Mesendoderm (in vitro differentiated cells): ENCODE measurements around the gene CDK3.

Source experiments
- DNase-seq: peaks from one replicate; pipeline ENCODE4 v3.0.0; 2013
- H2AK5ac ChIP-seq: 2 replicates; pipeline ENCODE4 v1.6.1; 2013; ENCODE audit warnings: low read length, inconsistent platforms
- H2BK120ac ChIP-seq: 2 replicates; pipeline ENCODE4 v1.6.1; 2013; ENCODE audit warnings: low read depth, mild to moderate bottlenecking, low read length, moderate library complexity, mixed read lengths
- H2BK15ac ChIP-seq: replicated peaks from 2 replicates; pipeline ENCODE4 v1.6.1; 2013; ENCODE audit warnings: low read depth, mild to moderate bottlenecking, moderate library complexity
- H2BK5ac ChIP-seq: 2 replicates; pipeline ENCODE4 v1.6.1; 2013; ENCODE audit warnings: low read length, inconsistent platforms
- H3K18ac ChIP-seq: 2 replicates; pipeline ENCODE4 v1.6.1; 2013; ENCODE audit warnings: mild to moderate bottlenecking, low read length, mixed read lengths
- H3K23ac ChIP-seq: one replicate; pipeline ENCODE4 v1.6.1; 2013; ENCODE audit warnings: low read length
- H3K27ac ChIP-seq: 2 replicates; pipeline ENCODE4 v1.5.1; 2013; ENCODE audit warnings: low read depth, mild to moderate bottlenecking, inconsistent platforms, low read length, moderate library complexity
- H3K27me3 ChIP-seq: 2 replicates; pipeline ENCODE4 v1.6.1; 2013; ENCODE audit warnings: low read length, control low read depth, mild to moderate bottlenecking, inconsistent platforms; ENCODE audit not compliant: insufficient read depth, poor library complexity
- H3K36me3 ChIP-seq: 2 replicates; pipeline ENCODE4 v1.6.1; 2013; ENCODE audit warnings: low read length, inconsistent platforms; ENCODE audit not compliant: control insufficient read depth, insufficient read depth
- H3K4ac ChIP-seq: one replicate; pipeline ENCODE4 v1.6.1; 2013; ENCODE audit warnings: low read depth, mild to moderate bottlenecking, low read length, moderate library complexity
- H3K4me1 ChIP-seq: 2 replicates; pipeline ENCODE4 v1.6.1; 2013; ENCODE audit warnings: low read depth, low read length, inconsistent platforms; ENCODE audit not compliant: control insufficient read depth
- H3K4me2 ChIP-seq: 2 replicates; pipeline ENCODE4 v1.6.1; 2013; ENCODE audit warnings: low read length
- H3K4me3 ChIP-seq: 2 replicates; pipeline ENCODE4 v1.5.1; 2013; ENCODE audit warnings: mild to moderate bottlenecking, low read length
- H3K56ac ChIP-seq: one replicate; pipeline ENCODE4 v1.6.1; 2013; ENCODE audit warnings: low read length
- H3K79me1 ChIP-seq: 2 replicates; pipeline ENCODE4 v1.6.1; 2013; ENCODE audit warnings: low read length, inconsistent platforms
- H3K79me2 ChIP-seq: 2 replicates; pipeline ENCODE4 v1.6.1; 2013; ENCODE audit warnings: mild to moderate bottlenecking, low read length; ENCODE audit not compliant: control insufficient read depth, insufficient read depth
- H3K9ac ChIP-seq: 2 replicates; pipeline ENCODE4 v1.6.1; 2013; ENCODE audit warnings: low read length, inconsistent platforms
- H4K5ac ChIP-seq: one replicate; pipeline ENCODE4 v1.6.1; 2013; ENCODE audit warnings: low read length
- H4K8ac ChIP-seq: one replicate; pipeline ENCODE4 v1.6.1; 2013; ENCODE audit warnings: low read depth, mild to moderate bottlenecking, control low read depth, low read length, moderate library complexity
- WGBS: extraction: QIAGEN DNeasy Blood & Tissue Kit; methylation state at CpG from one replicate; pipeline ENCODE4 v1.1.7; 2013; ENCODE audit warnings: low lambda C conversion rate, missing lambda C conversion rate; ENCODE audit not compliant: insufficient coverage; ENCODE audit errors: extremely low coverage; 5-methylcytosine and 5-hydroxymethylcytosine counted together

The CDK3 gene

DNA sequence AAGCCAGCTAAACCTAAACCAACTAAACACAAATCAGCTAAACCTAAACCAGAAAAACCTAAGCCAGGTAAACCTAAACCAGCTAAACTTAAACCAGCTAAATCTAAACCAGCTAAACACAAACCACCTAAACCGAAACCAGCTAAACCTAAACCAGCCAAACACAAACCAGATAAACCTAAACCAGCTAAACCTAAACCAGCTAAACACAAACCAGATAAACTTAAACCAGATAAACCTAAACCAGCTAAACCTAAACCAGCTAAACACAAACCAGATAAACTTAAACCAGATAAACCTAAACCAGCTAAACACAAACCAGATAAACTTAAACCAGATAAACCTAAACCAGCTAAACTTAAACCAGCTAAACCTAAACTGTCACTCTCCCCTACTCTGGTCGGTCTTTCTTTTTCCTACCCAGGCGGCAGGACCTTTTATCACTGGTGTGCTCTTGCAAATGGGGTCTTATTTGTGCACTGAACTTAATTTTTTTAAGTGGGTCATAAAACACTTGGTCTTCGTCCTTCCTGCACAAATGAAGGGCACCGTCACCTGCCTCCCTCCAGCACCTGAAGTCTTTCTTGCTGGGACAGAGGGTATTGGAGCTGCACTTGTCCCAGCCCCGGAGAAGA lies 19.3 kb downstream of the CDK3 start:
- H2BK120ac ChIP-seq, result no peak overlapping the region
- H3K4ac ChIP-seq, result no peak overlapping the region
- H3K56ac ChIP-seq, result no peak overlapping the region
- no peaks in the 10 kb centered on the region for H3K79me2 ChIP-seq
- H4K5ac ChIP-seq, result no peak overlapping the region
- H3K27me3 ChIP-seq, result no peaks in the 10 kb centered on the region
- no peak overlapping the region for H3K23ac ChIP-seq
- no peaks in the 10 kb centered on the region for H3K36me3 ChIP-seq
- no peaks in the 10 kb centered on the region for H3K4me1 ChIP-seq
- H3K27ac ChIP-seq, result no peak overlapping the region
- H2BK15ac ChIP-seq, result no peak overlapping the region
- H3K79me1 ChIP-seq, result no peaks in the 10 kb centered on the region
- WGBS, result no CpG with 5 or more reads among the region's 6 CpGs
- no peak overlapping the region for H3K4me3 ChIP-seq
- no peak overlapping the region for H3K9ac ChIP-seq
- no peak for DNase-seq
- H3K18ac ChIP-seq, result no peak overlapping the region
- H2AK5ac ChIP-seq, result no peak overlapping the region
- H2BK5ac ChIP-seq, result no peak overlapping the region
- H4K8ac ChIP-seq, result no peak overlapping the region
- no peak overlapping the region for H3K4me2 ChIP-seq

DNA sequence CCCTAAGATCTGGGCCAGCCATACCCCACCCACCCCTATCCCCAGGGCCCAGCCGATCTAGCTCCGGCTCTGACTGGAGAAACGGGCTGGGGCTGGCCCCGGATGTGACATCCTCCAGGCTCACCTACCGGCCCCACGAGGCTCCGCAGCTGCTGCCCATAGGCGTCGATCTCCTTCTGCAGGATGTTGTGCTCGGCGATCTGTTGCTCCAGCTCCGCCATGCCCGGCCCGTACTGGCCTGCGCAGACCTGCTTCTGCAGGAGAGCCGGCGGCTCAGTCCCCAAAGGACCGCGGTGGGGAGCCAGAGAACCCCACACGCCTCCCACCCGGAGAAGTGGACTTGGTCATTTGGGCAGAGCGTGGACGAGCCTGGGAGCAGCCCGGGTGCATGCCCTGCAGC lies 21.6 kb downstream of the CDK3 start:
- Histone ChIP-seq H3K4ac (no peak overlapping the region), H3K23ac (no peak overlapping the region), H3K79me2 (no peaks in the 10 kb centered on the region), H3K9ac (no peak overlapping the region), H4K5ac (no peak overlapping the region), H3K4me3 (no peak overlapping the region), H2BK5ac (no peak overlapping the region), H2BK120ac (no peak overlapping the region), H3K27ac (no peak overlapping the region), H3K4me1 (no peaks in the 10 kb centered on the region), H4K8ac (no peak overlapping the region), H2AK5ac (no peak overlapping the region), H3K4me2 (no peak overlapping the region), H3K27me3 (no peaks in the 10 kb centered on the region), H2BK15ac (no peak overlapping the region), H3K36me3 (no peaks in the 10 kb centered on the region), H3K18ac (no peak overlapping the region), H3K56ac (no peak overlapping the region), H3K79me1 (no peaks in the 10 kb centered on the region)
- WGBS, result no CpG with 5 or more reads among the region's 24 CpGs
- no peak for DNase-seq

DNA sequence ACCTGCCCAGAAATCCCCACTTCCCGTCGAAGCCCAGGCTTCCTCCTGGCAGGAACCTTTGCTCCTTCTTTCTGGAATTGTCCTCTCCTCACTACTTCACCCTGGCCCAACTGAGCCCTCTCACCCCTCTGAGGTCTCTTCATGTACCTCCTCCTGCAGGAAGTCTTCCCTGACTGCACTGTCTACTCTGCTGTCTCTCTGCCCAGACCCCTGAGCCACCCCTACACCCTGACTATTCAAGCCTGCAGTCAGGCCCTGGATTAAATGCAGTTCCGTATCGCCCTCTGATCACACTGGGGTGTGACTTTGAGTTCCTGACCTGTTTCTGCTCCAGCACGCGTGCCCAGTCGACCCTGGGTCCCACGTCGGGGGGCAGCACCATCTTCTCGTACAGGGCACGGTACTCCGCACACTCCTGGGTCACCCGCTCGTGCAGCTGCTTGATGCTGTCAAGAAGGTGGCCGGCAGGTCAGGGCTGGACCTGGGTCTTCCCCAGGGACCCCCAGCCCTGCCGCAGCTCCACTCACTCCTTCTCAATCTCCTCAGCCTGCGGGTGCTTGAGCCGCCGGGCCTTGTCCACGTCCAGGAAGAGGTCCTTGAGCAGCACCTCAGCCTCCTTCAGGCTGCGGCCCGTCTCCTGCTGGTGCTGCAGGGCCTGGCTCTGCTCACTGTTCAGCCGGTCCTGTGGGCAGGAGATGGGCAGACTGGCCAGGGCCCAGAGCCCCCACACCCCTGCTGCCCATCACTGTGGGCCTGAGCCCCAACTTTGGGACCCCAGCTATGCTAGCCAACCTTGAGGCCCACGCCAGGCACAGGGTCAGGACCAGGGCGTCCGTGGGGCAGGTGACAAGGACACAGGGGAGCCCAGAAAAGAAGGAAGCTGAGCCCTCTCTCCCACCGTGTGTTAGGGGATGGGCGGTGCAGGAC lies 22.6 kb downstream of the CDK3 start:
- Histone ChIP-seq H4K5ac (no peak overlapping the region), H3K9ac (no peak overlapping the region), H2BK5ac (no peak overlapping the region), H3K23ac (no peak overlapping the region), H3K4me1 (no peaks in the 10 kb centered on the region), H3K4me2 (no peak overlapping the region), H3K56ac (no peak overlapping the region), H3K27ac (no peak overlapping the region), H2BK15ac (no peak overlapping the region), H3K27me3 (no peaks in the 10 kb centered on the region), H3K4ac (no peak overlapping the region), H3K18ac (no peak overlapping the region), H3K36me3 (no peaks in the 10 kb centered on the region), H2AK5ac (no peak overlapping the region), H3K79me2 (no peaks in the 10 kb centered on the region), H2BK120ac (no peak overlapping the region), H4K8ac (no peak overlapping the region), H3K4me3 (no peak overlapping the region), H3K79me1 (no peaks in the 10 kb centered on the region)
- DNase-seq, result no peak
- no CpG with 5 or more reads among the region's 28 CpGs for WGBS

DNA sequence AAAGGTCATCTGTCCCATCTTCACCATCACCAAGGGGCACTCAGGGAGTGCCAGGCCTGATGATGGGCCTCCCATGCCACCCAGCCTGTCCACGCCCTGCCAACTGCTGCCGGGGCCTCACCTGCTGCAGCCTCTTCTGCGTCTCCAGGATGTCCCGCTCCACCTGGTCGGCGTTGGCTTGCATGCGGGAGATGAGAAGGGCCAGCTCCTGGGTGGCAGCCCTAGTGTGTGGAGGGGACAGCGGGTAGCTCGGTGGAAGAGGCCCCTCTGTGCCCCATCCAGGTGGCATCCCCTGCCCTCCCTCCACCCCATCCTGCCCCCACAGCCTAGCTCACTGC lies 23.2 kb downstream of the CDK3 start:
- no CpG with 5 or more reads among the region's 9 CpGs for WGBS
- Histone ChIP-seq H3K9ac (no peak overlapping the region), H2AK5ac (no peak overlapping the region), H3K36me3 (no peaks in the 10 kb centered on the region), H3K27me3 (no peaks in the 10 kb centered on the region), H3K4me3 (no peak overlapping the region), H3K4me1 (no peaks in the 10 kb centered on the region), H3K4ac (no peak overlapping the region), H3K56ac (no peak overlapping the region), H2BK15ac (no peak overlapping the region), H3K4me2 (no peak overlapping the region), H3K79me2 (no peaks in the 10 kb centered on the region), H2BK5ac (no peak overlapping the region), H3K18ac (no peak overlapping the region), H3K27ac (no peak overlapping the region), H2BK120ac (no peak overlapping the region), H3K79me1 (no peaks in the 10 kb centered on the region), H4K8ac (no peak overlapping the region), H4K5ac (no peak overlapping the region), H3K23ac (no peak overlapping the region)
- no peak for DNase-seq

DNA sequence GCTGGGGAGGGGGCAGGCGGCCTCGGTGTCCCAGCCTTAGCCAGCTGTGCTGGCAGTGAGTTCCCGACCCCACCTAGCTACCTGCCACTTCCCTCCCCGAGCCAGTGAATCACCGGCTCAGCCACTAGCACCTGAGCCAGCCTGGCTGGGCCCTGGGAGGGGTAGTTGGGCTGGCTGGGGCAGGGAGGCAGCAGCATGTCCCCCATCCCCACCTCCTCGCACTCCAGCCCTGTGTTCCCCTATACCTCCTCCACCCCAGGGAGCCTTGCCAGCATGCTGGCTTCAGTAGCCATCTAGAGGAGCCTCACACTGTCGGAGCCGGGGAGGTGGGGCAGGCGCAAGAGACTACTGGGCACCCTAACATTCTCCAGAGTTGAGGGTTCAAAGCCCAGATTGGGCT lies 23.7 kb downstream of the CDK3 start:
- WGBS, result no CpG with 5 or more reads among the region's 9 CpGs
- H3K56ac ChIP-seq, result no peak overlapping the region
- H3K36me3 ChIP-seq, result no peaks in the 10 kb centered on the region
- no peak overlapping the region for H3K23ac ChIP-seq
- no peak overlapping the region for H3K27ac ChIP-seq
- H3K4ac ChIP-seq, result no peak overlapping the region
- H4K5ac ChIP-seq, result no peak overlapping the region
- H3K4me1 ChIP-seq, result no peaks in the 10 kb centered on the region
- H2BK120ac ChIP-seq, result no peak overlapping the region
- no peaks in the 10 kb centered on the region for H3K27me3 ChIP-seq
- no peak overlapping the region for H3K9ac ChIP-seq
- H2AK5ac ChIP-seq, result no peak overlapping the region
- H4K8ac ChIP-seq, result no peak overlapping the region
- H3K4me2 ChIP-seq, result no peak overlapping the region
- DNase-seq, result no peak
- no peak overlapping the region for H2BK5ac ChIP-seq
- no peaks in the 10 kb centered on the region for H3K79me1 ChIP-seq
- H3K18ac ChIP-seq, result no peak overlapping the region
- no peaks in the 10 kb centered on the region for H3K79me2 ChIP-seq
- no peak overlapping the region for H2BK15ac ChIP-seq
- no peak overlapping the region for H3K4me3 ChIP-seq
